IMR-90 (cell line): ENCODE measurements around the gene PTPRK. TPM values are rescaled to one million over a fixed set of nuclear protein-coding genes. Genes with fewer than 3 reads are reported as not detected.

Experiments
- ATAC-seq: fragments of 200-7000 bp; cut with Tn5 transposase; 2 replicates; pipeline ENCODE4 v1.9.1; 2020; ENCODE audit warnings: low read depth, mild to moderate bottlenecking, moderate library complexity
- BruUV-seq: library from RNA; stranded (reverse); fragments of 400-500 nt; replicated peaks from 2 replicates; lab custom pipeline; 2021; lab: Mats Ljungman, UMichigan
- CTCF ChIA-PET: fragments of 300-600 bp; formaldehyde crosslinking; extraction: SDS; loops from one replicate; lab custom pipeline; 2021; ENCODE audit warnings: antibody characterized with exemption; lab: Yijun Ruan, JAX
- POLR2A ChIA-PET: fragments of 300-600 bp; sonication (Branson Sonifier 250); formaldehyde crosslinking; loops from one replicate; lab custom pipeline; 2022; ENCODE audit warnings: antibody characterized with exemption; ENCODE audit not compliant: unreplicated experiment; lab: Charles Lee
- DNase-seq: peaks from one replicate; pipeline ENCODE4 v3.0.0; 2013
- H2AFZ ChIP-seq: replicated peaks from 2 replicates; pipeline ENCODE3; 2013; ENCODE audit warnings: low read length, mild to moderate bottlenecking; ENCODE audit not compliant: poor library complexity
- H2AK5ac ChIP-seq: 2 replicates; pipeline ENCODE4 v1.6.1; 2013; ENCODE audit warnings: low read depth, low read length, inconsistent platforms
- H2AK9ac ChIP-seq: replicated peaks from 2 replicates; pipeline ENCODE3; 2013; ENCODE audit warnings: mild to moderate bottlenecking, low read depth, low read length, moderate library complexity; ENCODE audit not compliant: poor library complexity
- H2BK120ac ChIP-seq: 2 replicates; pipeline ENCODE4 v1.6.1; 2013; ENCODE audit warnings: low read depth, low read length, inconsistent platforms
- H2BK15ac ChIP-seq: 3 replicates; pipeline ENCODE4 v1.6.1; 2013; ENCODE audit warnings: low read depth, low read length, inconsistent platforms
- H2BK20ac ChIP-seq: 2 replicates; pipeline ENCODE4 v1.6.1; 2013; ENCODE audit warnings: low read depth, mild to moderate bottlenecking, inconsistent platforms, low read length, moderate library complexity
- H2BK5ac ChIP-seq: 2 replicates; pipeline ENCODE4 v1.6.1; 2013; ENCODE audit warnings: mild to moderate bottlenecking, low read depth, low read length, inconsistent platforms; ENCODE audit not compliant: poor library complexity, severe bottlenecking
- H3K14ac ChIP-seq: replicated peaks from 2 replicates; pipeline ENCODE4 v1.6.1; 2013; ENCODE audit warnings: low read depth, low read length, inconsistent platforms
- H3K18ac ChIP-seq: 2 replicates; pipeline ENCODE4 v1.6.1; 2013; ENCODE audit warnings: low read depth, low read length, control low read depth
- H3K23ac ChIP-seq: 2 replicates; pipeline ENCODE4 v1.6.1; 2013; ENCODE audit warnings: low read depth, low read length, inconsistent platforms
- H3K27ac ChIP-seq: 2 replicates; pipeline ENCODE4 v1.5.1; 2013; ENCODE audit warnings: mild to moderate bottlenecking, control low read depth, low read length; ENCODE audit not compliant: insufficient read depth
- H3K27me3 ChIP-seq: 2 replicates; pipeline ENCODE4 v1.6.1; 2013; ENCODE audit warnings: low read length; ENCODE audit not compliant: control insufficient read depth, insufficient read depth
- H3K36me3 ChIP-seq: 2 replicates; pipeline ENCODE4 v1.6.1; 2013; ENCODE audit warnings: low read length, mixed read lengths; ENCODE audit not compliant: control insufficient read depth, insufficient read depth
- H3K4ac ChIP-seq: 2 replicates; pipeline ENCODE4 v1.6.1; 2013; ENCODE audit warnings: low read depth, low read length, inconsistent platforms
- H3K4me1 ChIP-seq: 2 replicates; pipeline ENCODE4 v1.6.1; 2013; ENCODE audit warnings: low read length, mixed read lengths; ENCODE audit not compliant: control insufficient read depth, insufficient read depth
- H3K4me2 ChIP-seq: 2 replicates; pipeline ENCODE4 v1.6.1; 2013; ENCODE audit warnings: low read depth, mild to moderate bottlenecking, control low read depth, low read length, moderate library complexity
- H3K4me3 ChIP-seq: 2 replicates; pipeline ENCODE4 v1.5.1; 2013; ENCODE audit warnings: low read depth, mild to moderate bottlenecking, control low read depth, low read length, moderate library complexity; ENCODE audit not compliant: insufficient read depth
- H3K56ac ChIP-seq: 2 replicates; pipeline ENCODE4 v1.6.1; 2013; ENCODE audit warnings: low read length, inconsistent platforms; ENCODE audit not compliant: insufficient read depth; ENCODE audit errors: extremely low read depth
- H3K79me1 ChIP-seq, 2 experiments: 2 replicates each; pipeline ENCODE4 v1.6.1; 2013; ENCODE audit warnings: low read length in 2 of 2, inconsistent platforms in 1 of 2, low read depth in 1 of 2
- H3K9ac ChIP-seq: 2 replicates; pipeline ENCODE4 v1.6.1; 2013; ENCODE audit warnings: low read depth, low read length, control low read depth
- H3K9me1 ChIP-seq: 2 replicates; pipeline ENCODE4 v1.6.1; 2013; ENCODE audit warnings: low read length, inconsistent platforms; ENCODE audit not compliant: insufficient read depth
- H3K9me3 ChIP-seq: 2 replicates; pipeline ENCODE4 v1.6.1; 2013; ENCODE audit warnings: low read length; ENCODE audit not compliant: control insufficient read depth, insufficient read depth
- H4K20me1 ChIP-seq: 2 replicates; pipeline ENCODE4 v1.6.1; 2013; ENCODE audit warnings: low read length, inconsistent platforms; ENCODE audit not compliant: insufficient read depth
- H4K5ac ChIP-seq: 2 replicates; pipeline ENCODE4 v1.6.1; 2013; ENCODE audit warnings: mild to moderate bottlenecking, low read depth, low read length, control low read depth
- H4K8ac ChIP-seq, 2 experiments: 2 replicates each; pipeline ENCODE4 v1.6.1; 2013; ENCODE audit warnings: low read depth in 2 of 2, low read length in 2 of 2, control low read depth in 1 of 2, inconsistent platforms in 1 of 2
- H4K91ac ChIP-seq: 2 replicates; pipeline ENCODE4 v1.6.1; 2013; ENCODE audit warnings: low read depth, low read length, inconsistent platforms; ENCODE audit not compliant: insufficient read depth
- CEBPB ChIP-seq: IDR thresholded peaks from 2 replicates; pipeline ENCODE4 v1.6.1; 2012; ENCODE audit warnings: low read depth, low read length, improper control_type of control experiment
- CHD1 ChIP-seq: IDR thresholded peaks from 2 replicates; pipeline ENCODE4 v1.6.1; 2012; ENCODE audit warnings: low read depth, low read length, improper control_type of control experiment
- ELK1 ChIP-seq: fragments of 150-350 bp; IDR thresholded peaks from 2 replicates; pipeline ENCODE4 v1.6.1; 2016; ENCODE audit warnings: low read depth, mild to moderate bottlenecking, low read length, moderate library complexity, borderline replicate concordance
- MAZ ChIP-seq: IDR thresholded peaks from 2 replicates; pipeline ENCODE4 v1.6.1; 2012; ENCODE audit warnings: low read depth, mild to moderate bottlenecking, low read length, improper control_type of control experiment, moderate library complexity, borderline replicate concordance
- MXI1 ChIP-seq: IDR thresholded peaks from 2 replicates; pipeline ENCODE4 v1.6.1; 2012; ENCODE audit warnings: low read depth, mild to moderate bottlenecking, low read length, moderate library complexity, borderline replicate concordance
- NFE2L2 ChIP-seq: fragments of 150-350 bp; IDR thresholded peaks from 2 replicates; pipeline ENCODE4 v1.6.1; 2016; ENCODE audit warnings: low read depth, mild to moderate bottlenecking, low read length
- RFX5 ChIP-seq: IDR thresholded peaks from 2 replicates; pipeline ENCODE4 v1.8.0; 2012; ENCODE audit warnings: low read depth, mild to moderate bottlenecking, low read length, moderate library complexity
- dilution Hi-C: fragments of 300-500 bp; cut with HindIII; formaldehyde crosslinking; loops from one replicate; pipeline ENCODE4 v1.14.3; 2018; ENCODE audit warnings: low sequenced_read_pairs; ENCODE audit not compliant: unreplicated experiment
- in situ Hi-C: fragments of 300-500 bp; cut with MboI; formaldehyde crosslinking; loops from 3 replicates; pipeline ENCODE4 v1.14.3; 2019; ENCODE audit warnings: low sequenced_read_pairs, inconsistent platforms, mixed read lengths
- intact Hi-C: fragments of 100-400 bp; cut with micrococcal nuclease; formaldehyde crosslinking; loops from 2 replicates; pipeline ENCODE4 v1.10.0; 2022
- polyA plus RNA-seq, 3 experiments: library from polyadenylated mRNA; depleted of rRNA; stranded (reverse); fragments of >200 nt; gene quantifications; 2 replicates each; pipeline ENCODE4 v1.2.3, GENCODE V29; 2012; ENCODE audit warnings: low replicate concordance in 1 of 3
- total RNA-seq: library from RNA; depleted of rRNA; stranded (reverse); fragments of >200 nt; gene quantifications from 2 replicates; pipeline ENCODE4 v1.2.3, GENCODE V29; 2012
- TF ChIP-seq, protein P1 (sequence below): conservative IDR thresholded peaks from 2 replicates; pipeline ENCODE4 v1.5.1; 2012; ENCODE audit warnings: mild to moderate bottlenecking, low read depth, low read length, improper control_type of control experiment

The PTPRK gene
- total and polyA plus RNA-seq, 2 of the 4 experiments (the other 2 are of a cell fraction), result 18.0 to 80.8 TPM

GRCh38 chr6:128560966-128561365, 40.6 kb upstream of the PTPRK start:
- Histone ChIP-seq H3K4me2 (no peak overlapping the region), H2BK120ac (no peak overlapping the region), H3K56ac (no peak overlapping the region), H3K23ac (no peak overlapping the region), H3K4ac (no peak overlapping the region), H3K9ac (no peak overlapping the region), H3K9me3 (no peaks in the 10 kb centered on the region), H2AK9ac (no peak overlapping the region), H3K4me1 (no peaks in the 10 kb centered on the region), H3K27ac (no peak overlapping the region), H2AK5ac (no peak overlapping the region), H4K5ac (no peak overlapping the region), H2BK20ac (no peak overlapping the region), H3K4me3 (no peak overlapping the region), H3K36me3 (no peaks in the 10 kb centered on the region), H3K18ac (no peak overlapping the region), H2BK15ac (no peak overlapping the region), H3K79me1 (no peaks in the 10 kb centered on the region), H4K8ac (no peak overlapping the region), H2AFZ (no peak overlapping the region), H2BK5ac (no peak overlapping the region), H3K9me1 (no peaks in the 10 kb centered on the region), H4K91ac (no peak overlapping the region), H4K20me1 (no peaks in the 10 kb centered on the region), H3K14ac (no peak overlapping the region), H3K27me3 (no peaks in the 10 kb centered on the region)
- ChIA-PET CTCF (no interaction called here), POLR2A (interaction anchor here (0.6 kb wide), 1 partner anchor 15 kb away, joined by 3 read pairs; no protein-coding TSS in a partner anchor)
- no peak for DNase-seq
- dilution Hi-C loops (no loop called here), intact Hi-C loops (no loop called here), in situ Hi-C loops (no loop called here)
- TF ChIP-seq ELK1 (no peak), MXI1 (no peak), CHD1 (no peak), MAZ (no peak), NFE2L2 (no peak), CEBPB (no peak), RFX5 (no peak)
- TF ChIP-seq, protein P1, sequence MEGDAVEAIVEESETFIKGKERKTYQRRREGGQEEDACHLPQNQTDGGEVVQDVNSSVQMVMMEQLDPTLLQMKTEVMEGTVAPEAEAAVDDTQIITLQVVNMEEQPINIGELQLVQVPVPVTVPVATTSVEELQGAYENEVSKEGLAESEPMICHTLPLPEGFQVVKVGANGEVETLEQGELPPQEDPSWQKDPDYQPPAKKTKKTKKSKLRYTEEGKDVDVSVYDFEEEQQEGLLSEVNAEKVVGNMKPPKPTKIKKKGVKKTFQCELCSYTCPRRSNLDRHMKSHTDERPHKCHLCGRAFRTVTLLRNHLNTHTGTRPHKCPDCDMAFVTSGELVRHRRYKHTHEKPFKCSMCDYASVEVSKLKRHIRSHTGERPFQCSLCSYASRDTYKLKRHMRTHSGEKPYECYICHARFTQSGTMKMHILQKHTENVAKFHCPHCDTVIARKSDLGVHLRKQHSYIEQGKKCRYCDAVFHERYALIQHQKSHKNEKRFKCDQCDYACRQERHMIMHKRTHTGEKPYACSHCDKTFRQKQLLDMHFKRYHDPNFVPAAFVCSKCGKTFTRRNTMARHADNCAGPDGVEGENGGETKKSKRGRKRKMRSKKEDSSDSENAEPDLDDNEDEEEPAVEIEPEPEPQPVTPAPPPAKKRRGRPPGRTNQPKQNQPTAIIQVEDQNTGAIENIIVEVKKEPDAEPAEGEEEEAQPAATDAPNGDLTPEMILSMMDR, result no peak
- BruUV-seq, result no TSS peak
- ATAC-seq, result no peak
